Right lobe of liver (tissue), 6 donors: ENCODE results near the gene CORT. TPM values are rescaled to one million over a fixed set of nuclear protein-coding genes. Genes with fewer than 3 reads are reported as not detected.
A peak's percentile ranks its signal among the peaks of the same experiment; 100 is the strongest.
"Not testable (repeated sequence)": the region's sequence is repeated elsewhere in the genome, so short reads cannot be mapped to it uniquely, and the experiment has no call there.

Experiments used
- ATAC-seq, 4 donors: fragments of 200-7000 bp; cut with Tn5 transposase; one replicate each; pipeline ENCODE4 v1.9.1; 2020; ENCODE audit warnings: mild to moderate bottlenecking in 4 of 4, moderate library complexity in 4 of 4
- DNase-seq, 3 donors: peaks; one replicate each; pipeline ENCODE4 v3.0.0-alpha.2; 2020
- H3K27ac ChIP-seq, 3 donors: fragments of 200-600 bp; one replicate each; pipeline ENCODE4 v1.8.0; 2022
- H3K27me3 ChIP-seq, 2 donors: fragments of 200-600 bp; one replicate each; pipeline ENCODE4 v1.8.0; 2022
- H3K36me3 ChIP-seq, 4 donors: fragments of 200-600 bp; sonication (generic) in 1 of 4; one replicate each; pipeline versions ENCODE4 v1.5.1 to v1.8.0; 2017 to 2022; ENCODE audit warnings: control low read depth in 1 of 4
- H3K4me1 ChIP-seq, 4 donors: fragments of 200-600 bp; sonication (generic) in 1 of 4; one replicate each; pipeline versions ENCODE4 v1.5.1 to v1.8.0; 2017 to 2022; ENCODE audit warnings: control low read depth in 1 of 4
- H3K4me3 ChIP-seq, 3 donors: fragments of 200-600 bp; one replicate each; pipeline ENCODE4 v1.8.0; 2022
- H3K9me3 ChIP-seq, 4 donors: fragments of 200-600 bp; sonication (generic) in 1 of 4; one replicate each; pipeline versions ENCODE4 v1.5.1 to v1.8.0; 2017 to 2022; ENCODE audit warnings: control low read depth in 1 of 4
- CTCF ChIP-seq, 4 donors: fragments of 200-600 bp in 3 of 4; fragments of 450-650 bp in 1 of 4; IDR thresholded peaks; one replicate each; pipeline versions ENCODE4 v1.5.1 to v1.8.0; 2016 to 2022; ENCODE audit warnings: antibody characterized with exemption in 4 of 4, mild to moderate bottlenecking in 2 of 4
- POLR2A ChIP-seq: fragments of 450-650 bp; IDR thresholded peaks from one replicate; pipeline ENCODE4 v1.6.1; 2017; ENCODE audit warnings: antibody characterized with exemption, mild to moderate bottlenecking
- WGBS: methylation state at CpG from one replicate; pipeline ENCODE4 v1.1.6; 2018; ENCODE audit warnings: low coverage, low lambda C conversion rate; ENCODE audit not compliant: insufficient coverage; ENCODE audit errors: missing lambda C conversion rate; 5-methylcytosine and 5-hydroxymethylcytosine counted together
- intact Hi-C, 2 donors: fragments of 100-400 bp; cut with DNase I; formaldehyde crosslinking; loops; one replicate each; pipeline versions ENCODE4 v1.11.2 to v1.14.1; 2022
- total RNA-seq, 6 experiments: library from RNA; depleted of rRNA in 2 of 6; stranded (reverse); fragments of >200 nt in 2 of 6; fragmentation: NEBNext Ultra II Directional in 3 of 6; extraction: Animal tissue kit (Norgen Biotek cat#: 25700) in 3 of 6; gene quantifications; one replicate each; pipeline versions ENCODE4 v1.1.0 to v1.2.4, GENCODE V29; 2016 to 2023
- donor health status: DM: no; HTN: yes; CAD: no.
- donor health status: DM: no; HTN: no; CAD: no.
- donor health status: DM: no; HTN: no; CAD: no.
- donor health status: DM: no; HTN: yes; CAD: no.
- donor health status: DM: no; HTN: yes; CAD: no.

CORT gene
- total RNA-seq, 6 experiments from 2014 or later, result 0.17 TPM; not detected in 5

GRCh38 chr1:10424034-10424433 lies 25.8 kb upstream of the CORT start:
- Histone ChIP-seq H3K9me3 (no peaks in the 10 kb centered on the region), H3K4me3 (no peak overlapping the region), H3K36me3 (peaks cover 0 to 20% (median 10%) of the 10 kb centered on the region in 4 donors), H3K4me1 (peaks cover 0 to 10% (median 0%) of the 10 kb centered on the region in 4 donors), H3K27me3 (no peaks in the 10 kb centered on the region), H3K27ac (no peak overlapping the region)
- peak; percentile 56 to 88 (median 62) for ATAC-seq
- DNase-seq, result peak; percentile 31 to 74 (median 74)
- intact Hi-C loops, result loop anchor here in 1 of 2 donors (10.0 kb wide), 1 partner anchor 49 kb away; no protein-coding TSS in a partner anchor
- 28% methylated on average over 8 of the region's 9 CpGs for WGBS
- TF ChIP-seq CTCF (IDR thresholded peaks at IDR 0.05) (no peak), POLR2A (no peak)

GRCh38 chr1:10424651-10425050 lies 25.2 kb upstream of the CORT start:
- Histone ChIP-seq H3K4me1 (peaks cover 0 to 10% (median 0%) of the 10 kb centered on the region in 4 donors), H3K36me3 (peaks cover 0 to 16% (median 7%) of the 10 kb centered on the region in 4 donors), H3K27ac (no peak overlapping the region), H3K27me3 (no peaks in the 10 kb centered on the region), H3K4me3 (no peak overlapping the region), H3K9me3 (no peaks in the 10 kb centered on the region)
- TF ChIP-seq CTCF (IDR thresholded peaks at IDR 0.05), result no peak
- no peak for TF ChIP-seq POLR2A
- intact Hi-C loops, result loop anchor here in 1 of 2 donors (10.0 kb wide), 1 partner anchor 50 kb away; no protein-coding TSS in a partner anchor
- 65% methylated on average over 7 of the region's 8 CpGs for WGBS
- DNase-seq, result peak in 1 of 3 donors; percentile 11
- no peak for ATAC-seq

GRCh38 chr1:10425826-10426534 lies 23.9 kb upstream of the CORT start:
- ATAC-seq, H3K27me3 ChIP-seq, H3K27ac ChIP-seq, H3K36me3 ChIP-seq, H3K4me3 ChIP-seq, H3K9me3 ChIP-seq: not testable (repeated sequence)
- peak in 1 of 3 donors; percentile 53 for DNase-seq
- intact Hi-C loops, result loop anchor here in 1 of 2 donors (10.0 kb wide), 1 partner anchor 51 kb away; no protein-coding TSS in a partner anchor
- whole genome bisulfite sequencing, result 60% methylated on average over 1 of the region's 21 CpGs
- peaks cover 0 to 10% (median 0%) of the 10 kb centered on the region in 4 donors for H3K4me1 ChIP-seq

- WGBS, result no CpG with 5 or more reads among the region's 21 CpGs
- H3K27me3 ChIP-seq, H3K9me3 ChIP-seq, H3K36me3 ChIP-seq, ATAC-seq, H3K4me3 ChIP-seq, H3K27ac ChIP-seq, DNase-seq: not testable (repeated sequence)
- intact Hi-C loops, result loop anchor here in 1 of 2 donors (10.0 kb wide), 1 partner anchor 52 kb away; no protein-coding TSS in a partner anchor
- peaks cover 0 to 15% (median 0%) of the 10 kb centered on the region in 4 donors for H3K4me1 ChIP-seq
Measured at GRCh38 chr1:10426535-10426848, 23.3 kb upstream of the CORT start.

- Histone ChIP-seq H3K27ac (no peak overlapping the region), H3K27me3 (no peaks in the 10 kb centered on the region), H3K4me1 (peaks cover 0 to 15% (median 0%) of the 10 kb centered on the region in 4 donors), H3K9me3 (no peaks in the 10 kb centered on the region), H3K4me3 (no peak overlapping the region), H3K36me3 (no peaks in the 10 kb centered on the region)
- ATAC-seq (no peak), DNase-seq (peak in 1 of 3 donors; percentile 51)
- intact Hi-C loops, result loop anchor here in 1 of 2 donors (10.0 kb wide), 1 partner anchor 54 kb away; no protein-coding TSS in a partner anchor
- WGBS, result 74% methylated on average over 4 of the region's 5 CpGs
- TF ChIP-seq CTCF (IDR thresholded peaks at IDR 0.05) (no peak), POLR2A (no peak)
Measured at GRCh38 chr1:10428984-10429383, 20.8 kb upstream of the CORT start.
